HFF-Myc (cell line): Measurements from ENCODE around the gene BRPF3.

ENCODE experiments used
- DNase-seq: peaks from one replicate; pipeline ENCODE4 v3.0.0-alpha.2; 2011; ENCODE audit warnings: low read depth; ENCODE audit errors: extremely low read depth
- H3K4me3 ChIP-seq: replicated peaks from 2 replicates; pipeline ENCODE4 v1.5.1; 2011; ENCODE audit warnings: low read depth, mild to moderate bottlenecking, control low read depth, low read length
- TF ChIP-seq, protein P1 (sequence below): IDR thresholded peaks from 2 replicates; pipeline ENCODE4 v1.5.1; 2012; ENCODE audit warnings: mild to moderate bottlenecking, low read depth, low read length, control low read depth; ENCODE audit errors: missing control alignments

BRPF3 gene

GRCh38 chr6:36196113-36196879 lies at the start of gene BRPF3:
TSS of gene BRPF3 (plus strand) at chr6:36196744. CDS start at chr6:36200323, 3,579 bp downstream.
- no peak for DNase-seq
- TF ChIP-seq, protein P1, sequence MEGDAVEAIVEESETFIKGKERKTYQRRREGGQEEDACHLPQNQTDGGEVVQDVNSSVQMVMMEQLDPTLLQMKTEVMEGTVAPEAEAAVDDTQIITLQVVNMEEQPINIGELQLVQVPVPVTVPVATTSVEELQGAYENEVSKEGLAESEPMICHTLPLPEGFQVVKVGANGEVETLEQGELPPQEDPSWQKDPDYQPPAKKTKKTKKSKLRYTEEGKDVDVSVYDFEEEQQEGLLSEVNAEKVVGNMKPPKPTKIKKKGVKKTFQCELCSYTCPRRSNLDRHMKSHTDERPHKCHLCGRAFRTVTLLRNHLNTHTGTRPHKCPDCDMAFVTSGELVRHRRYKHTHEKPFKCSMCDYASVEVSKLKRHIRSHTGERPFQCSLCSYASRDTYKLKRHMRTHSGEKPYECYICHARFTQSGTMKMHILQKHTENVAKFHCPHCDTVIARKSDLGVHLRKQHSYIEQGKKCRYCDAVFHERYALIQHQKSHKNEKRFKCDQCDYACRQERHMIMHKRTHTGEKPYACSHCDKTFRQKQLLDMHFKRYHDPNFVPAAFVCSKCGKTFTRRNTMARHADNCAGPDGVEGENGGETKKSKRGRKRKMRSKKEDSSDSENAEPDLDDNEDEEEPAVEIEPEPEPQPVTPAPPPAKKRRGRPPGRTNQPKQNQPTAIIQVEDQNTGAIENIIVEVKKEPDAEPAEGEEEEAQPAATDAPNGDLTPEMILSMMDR: no peak

DNA sequence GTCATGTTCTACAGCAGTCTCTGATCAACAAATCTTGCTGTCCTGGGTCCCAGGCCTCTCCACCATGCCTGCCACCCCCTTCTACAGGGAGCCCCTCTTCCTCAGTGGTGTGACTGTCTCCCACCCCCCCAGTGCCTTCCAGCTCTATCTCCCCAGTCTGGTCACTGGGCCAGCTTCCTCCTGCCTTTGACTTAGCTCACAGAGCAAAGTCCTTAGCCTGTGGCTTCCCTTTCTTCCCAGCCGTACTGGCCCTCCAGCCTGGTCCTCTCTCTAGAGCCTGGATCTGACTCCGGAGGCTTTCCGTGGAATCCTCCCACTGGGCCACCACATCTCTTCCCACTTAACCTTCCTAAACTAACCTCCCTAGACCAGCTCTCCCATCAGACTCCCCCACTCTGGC lies 49.2 kb upstream of the BRPF3 start:
- TF ChIP-seq, protein P1: no peak
- no peak overlapping the region for H3K4me3 ChIP-seq
- no peak for DNase-seq

More at GRCh38 chr6:36196113-36196879, at the start of gene BRPF3:
- peak within 1 kb of the TSS; percentile 52 for H3K4me3 ChIP-seq

- DNase-seq: no peak
- TF ChIP-seq, protein P1: no peak
- no peak overlapping the region for H3K4me3 ChIP-seq
Observed at GRCh38 chr6:36149476-36149875, 47.1 kb upstream of the BRPF3 start.

- TF ChIP-seq, protein P1: no peak
- H3K4me3 ChIP-seq: no peak overlapping the region
- DNase-seq: no peak
Observed at GRCh38 chr6:36150283-36150682, 46.3 kb upstream of the BRPF3 start.

- no peak for DNase-seq
- TF ChIP-seq, protein P1: no peak
- H3K4me3 ChIP-seq: no peak overlapping the region
Observed at GRCh38 chr6:36154286-36154685, 42.3 kb upstream of the BRPF3 start.

GRCh38 chr6:36155662-36156061 lies 40.9 kb upstream of the BRPF3 start:
- TF ChIP-seq, protein P1: no peak
- DNase-seq: no peak
- H3K4me3 ChIP-seq: no peak overlapping the region
